H9 (cell line): ENCODE data around the gene ZNF263. TPM values are rescaled to one million over a fixed set of nuclear protein-coding genes. Genes with fewer than 3 reads are reported as not detected.
A peak's percentile ranks its signal among the peaks of the same experiment; 100 is the strongest.

ENCODE experiments used
- DNase-seq: peaks from one replicate; pipeline ENCODE4 v3.0.0-alpha.2; 2017
- H2AFZ ChIP-seq: one replicate; pipeline ENCODE4 v1.6.1; 2013; ENCODE audit warnings: mild to moderate bottlenecking, low read length, control low read depth, moderate library complexity
- H2AK5ac ChIP-seq: 2 replicates; pipeline ENCODE4 v1.6.1; 2013; ENCODE audit warnings: low read length, control low read depth, mixed read lengths; ENCODE audit not compliant: insufficient read length
- H2BK120ac ChIP-seq: one replicate; pipeline ENCODE4 v1.6.1; 2013; ENCODE audit warnings: low read depth, mild to moderate bottlenecking, low read length, control low read depth, inconsistent platforms; ENCODE audit not compliant: poor library complexity, severe bottlenecking
- H2BK12ac ChIP-seq: 2 replicates; pipeline ENCODE4 v1.6.1; 2013; ENCODE audit warnings: low read length, control low read depth, mixed read lengths, low read depth; ENCODE audit not compliant: insufficient read length
- H2BK15ac ChIP-seq: 2 replicates; pipeline ENCODE4 v1.6.1; 2013; ENCODE audit warnings: low read depth, low read length, control low read depth
- H2BK20ac ChIP-seq: one replicate; pipeline ENCODE4 v1.6.1; 2013; ENCODE audit warnings: low read depth, mild to moderate bottlenecking, low read length, control low read depth, inconsistent platforms; ENCODE audit not compliant: poor library complexity, severe bottlenecking
- H2BK5ac ChIP-seq: 2 replicates; pipeline ENCODE4 v1.6.1; 2013; ENCODE audit warnings: low read length, control low read depth, mixed read lengths; ENCODE audit not compliant: insufficient read length
- H3K14ac ChIP-seq: 2 replicates; pipeline ENCODE4 v1.6.1; 2013; ENCODE audit warnings: low read length, control low read depth; ENCODE audit not compliant: insufficient read depth
- H3K18ac ChIP-seq: 2 replicates; pipeline ENCODE4 v1.6.1; 2013; ENCODE audit warnings: low read depth, mild to moderate bottlenecking, mixed read lengths, low read length, control low read depth; ENCODE audit not compliant: insufficient read length
- H3K23ac ChIP-seq: 2 replicates; pipeline ENCODE4 v1.6.1; 2013; ENCODE audit warnings: low read length, control low read depth, mixed read lengths, low read depth; ENCODE audit not compliant: insufficient read length
- H3K23me2 ChIP-seq: 2 replicates; pipeline ENCODE4 v1.6.1; 2013; ENCODE audit warnings: low read depth, mild to moderate bottlenecking, mixed read lengths, low read length, control low read depth; ENCODE audit not compliant: insufficient read length, poor library complexity, severe bottlenecking
- H3K27ac ChIP-seq: 2 replicates; pipeline ENCODE4 v1.5.1; 2013; ENCODE audit warnings: low read length, control low read depth, mixed read lengths, low read depth; ENCODE audit not compliant: insufficient read length
- H3K27me3 ChIP-seq: 2 replicates; pipeline ENCODE4 v1.6.1; 2013; ENCODE audit warnings: low read length, control low read depth, inconsistent platforms; ENCODE audit not compliant: insufficient read depth
- H3K4ac ChIP-seq: 2 replicates; pipeline ENCODE4 v1.6.1; 2013; ENCODE audit warnings: low read depth, mild to moderate bottlenecking, control low read depth, inconsistent platforms, low read length, moderate library complexity
- H3K4me1 ChIP-seq: 2 replicates; pipeline ENCODE4 v1.6.1; 2013; ENCODE audit warnings: low read length, control low read depth, inconsistent platforms; ENCODE audit not compliant: insufficient read depth
- H3K4me2 ChIP-seq: 2 replicates; pipeline ENCODE4 v1.6.1; 2013; ENCODE audit warnings: low read length, control low read depth, mixed read lengths; ENCODE audit not compliant: insufficient read length, insufficient read depth
- H3K56ac ChIP-seq: 2 replicates; pipeline ENCODE4 v1.6.1; 2013; ENCODE audit warnings: low read depth, mild to moderate bottlenecking, mixed read lengths, low read length, control low read depth; ENCODE audit not compliant: insufficient read length
- H3K79me1 ChIP-seq: 2 replicates; pipeline ENCODE4 v1.6.1; 2013; ENCODE audit warnings: low read depth, mild to moderate bottlenecking, moderate library complexity, low read length, control low read depth, inconsistent platforms; ENCODE audit not compliant: insufficient read depth, poor library complexity, severe bottlenecking
- H3K79me2 ChIP-seq: 2 replicates; pipeline ENCODE4 v1.6.1; 2013; ENCODE audit warnings: low read length, control low read depth, inconsistent platforms; ENCODE audit not compliant: insufficient read depth
- H3K9ac ChIP-seq: 2 replicates; pipeline ENCODE4 v1.6.1; 2013; ENCODE audit warnings: low read length, control low read depth, mixed read lengths; ENCODE audit not compliant: insufficient read length; ENCODE audit errors: extremely low read depth
- H3K9me3 ChIP-seq: one replicate; pipeline ENCODE4 v1.6.1; 2013; ENCODE audit warnings: low read depth, low read length, inconsistent platforms; ENCODE audit not compliant: control insufficient read depth
- H3T11ph ChIP-seq: one replicate; pipeline ENCODE4 v1.6.1; 2013; ENCODE audit warnings: mild to moderate bottlenecking, low read length, control low read depth, inconsistent platforms
- H4K20me1 ChIP-seq: one replicate; pipeline ENCODE4 v1.6.1; 2013; ENCODE audit not compliant: control insufficient read depth, insufficient read length, insufficient read depth
- H4K5ac ChIP-seq: 2 replicates; pipeline ENCODE4 v1.6.1; 2013; ENCODE audit warnings: low read depth, mild to moderate bottlenecking, mixed read lengths, low read length, control low read depth; ENCODE audit not compliant: insufficient read length
- H4K8ac ChIP-seq: replicated peaks from 2 replicates; pipeline ENCODE4 v1.6.1; 2013; ENCODE audit warnings: low read length, control low read depth, mixed read lengths, low read depth; ENCODE audit not compliant: insufficient read length
- H4K91ac ChIP-seq: 2 replicates; pipeline ENCODE4 v1.6.1; 2013; ENCODE audit warnings: low read depth, mild to moderate bottlenecking, moderate library complexity, mixed read lengths, low read length, control low read depth; ENCODE audit not compliant: insufficient read length
- H3K27ac Mint-ChIP-seq, 3 experiments: 2 replicates in 2 of 3; 3 replicates in 1 of 3; pipeline ENCODE4 v1.8.0; 2020 to 2021; ENCODE audit warnings: mixed read lengths in 3 of 3, mild to moderate bottlenecking in 1 of 3, moderate library complexity in 1 of 3
- H3K27me3 Mint-ChIP-seq: 2 replicates; pipeline ENCODE4 v1.8.0; 2021; ENCODE audit warnings: low read depth, mild to moderate bottlenecking, moderate library complexity, mixed read lengths
- H3K36me3 Mint-ChIP-seq, 3 experiments: 2 replicates in 2 of 3; 3 replicates in 1 of 3; pipeline ENCODE4 v1.8.0; 2020 to 2021; ENCODE audit warnings: low read depth in 3 of 3, mixed read lengths in 3 of 3; ENCODE audit not compliant: insufficient read depth in 1 of 3
- H3K4me1 Mint-ChIP-seq, 2 experiments: 2 replicates each; pipeline ENCODE4 v1.8.0; 2020; ENCODE audit warnings: mixed read lengths in 2 of 2
- H3K4me3 Mint-ChIP-seq, 2 experiments: 2 replicates in 1 of 2; 3 replicates in 1 of 2; pipeline ENCODE4 v1.8.0; 2020 to 2021; ENCODE audit warnings: mild to moderate bottlenecking in 2 of 2, mixed read lengths in 2 of 2, moderate library complexity in 1 of 2
- H3K9me3 Mint-ChIP-seq, 2 experiments: 2 replicates in 1 of 2; 3 replicates in 1 of 2; pipeline ENCODE4 v1.8.0; 2020; ENCODE audit warnings: mild to moderate bottlenecking in 2 of 2, mixed read lengths in 2 of 2, moderate library complexity in 1 of 2
- CTCF ChIP-seq: fragments of 200-600 bp; sonication (generic); conservative IDR thresholded peaks from 3 replicates; pipeline ENCODE4 v1.8.0; 2021; ENCODE audit warnings: antibody characterized with exemption, mild to moderate bottlenecking
- WGBS: extraction: QIAGEN DNeasy Blood & Tissue Kit; methylation state at CpG from one replicate; pipeline ENCODE4 v1.1.7; 2013; ENCODE audit warnings: missing lambda C conversion rate, low lambda C conversion rate, mixed read lengths; ENCODE audit not compliant: insufficient read length; ENCODE audit errors: extremely low coverage; 5-methylcytosine and 5-hydroxymethylcytosine counted together
- total RNA-seq: library from RNA; stranded (reverse); gene quantifications from 2 replicates; pipeline ENCODE4 v1.2.1, GENCODE V29; 2021

The ZNF263 gene
- total RNA-seq, 1 experiment from 2014 or later = 35.7 TPM

GRCh38 chr16:3305109-3306068 lies 22.1 kb downstream of the ZNF263 start, which contains the start of the genes TIGD7 and ZNF75A:
TSS of gene TIGD7 (minus strand) at chr16:3305430. CDS start at chr16:3300614, 4,816 bp downstream.
TSS of gene ZNF75A (plus strand) at chr16:3305497. CDS start at chr16:3308429, 2,932 bp downstream.
- Histone ChIP-seq H2BK12ac (no peak within 1 kb of the TSS), H3K14ac (peak within 1 kb of the TSS; percentile 97), H2BK20ac (no peak within 1 kb of the TSS), H3K23ac (no peak within 1 kb of the TSS), H3K9ac (peak within 1 kb of the TSS; percentile 62), H4K20me1 (no peaks in the 10 kb centered on the region), H3K27ac (no peak within 1 kb of the TSS), H3K79me1 (no peaks in the 10 kb centered on the region), H2BK15ac (no peak within 1 kb of the TSS), H4K91ac (no peak within 1 kb of the TSS), H3K79me2 (no peaks in the 10 kb centered on the region), H3K4me1 (0 out of 2 replicates have a peak, but pooled peaks cover 4% of the 10 kb centered on the region), H3K23me2 (peaks cover 5% of the 10 kb centered on the region), H4K5ac (no peak within 1 kb of the TSS), H2AFZ (no peak within 1 kb of the TSS), H3T11ph (no peak within 1 kb of the TSS), H2AK5ac (no peak within 1 kb of the TSS), H3K4ac (no peak within 1 kb of the TSS), H3K27me3 (no peaks in the 10 kb centered on the region), H2BK5ac (no peak within 1 kb of the TSS), H4K8ac (no peak within 1 kb of the TSS), H3K18ac (peak within 1 kb of the TSS; percentile 96), H3K4me2 (peak within 1 kb of the TSS; percentile 34), H3K9me3 (peaks cover 42% of the 10 kb centered on the region), H2BK120ac (no peak within 1 kb of the TSS), H3K56ac (no peak within 1 kb of the TSS)
- Mint-ChIP-seq H3K27me3 (peaks cover 15% of the 10 kb centered on the region), H3K4me3 (peak within 1 kb of the TSS; percentile 77 to 81), H3K27ac (peak within 1 kb of the TSS in 1 of 3 experiments; percentile 87; a peak in 2 of 7 replicates), H3K9me3 (peaks cover 77 to 86% of the 10 kb centered on the region in 2 experiments), H3K4me1 (peaks cover 7% of the 10 kb centered on the region in 2 experiments; a peak in 1 of 4 replicates), H3K36me3 (peaks cover 72 to 83% (median 79%) of the 10 kb centered on the region in 3 experiments)
- peak; percentile 92 for DNase-seq
- TF ChIP-seq CTCF = 0 out of 3 replicates have a peak, but pooled peaks have one; percentile 10
- WGBS = no CpG with 5 or more reads among the region's 103 CpGs
